Right atrium auricular region (tissue), 2 donors: ENCODE data around the gene LRIG2. TPM values are rescaled to one million over a fixed set of nuclear protein-coding genes. Genes with fewer than 3 reads are reported as not detected.
"Not testable (repeated sequence)": the region's sequence is repeated elsewhere in the genome, so short reads cannot be mapped to it uniquely, and the experiment has no call there.

Experiments
- DNase-seq: peaks from one replicate; pipeline ENCODE4 v3.0.0-alpha.2; 2019; ENCODE audit warnings: low spot score
- H3K27ac ChIP-seq, 2 donors: fragments of 200-600 bp; sonication (generic); 1 replicate in 1 of 2; 2 replicates in 1 of 2; pipeline ENCODE4 v1.5.1; 2016 to 2019
- H3K27me3 ChIP-seq, 2 donors: fragments of 200-600 bp; sonication (generic); one replicate each; pipeline versions ENCODE4 v1.5.1 to v1.6.0; 2017 to 2019
- H3K36me3 ChIP-seq: fragments of 200-600 bp; sonication (generic); one replicate; pipeline ENCODE4 v1.5.1; 2016
- H3K4me1 ChIP-seq, 2 donors: fragments of 200-600 bp; sonication (generic); one replicate each; pipeline versions ENCODE4 v1.5.1 to v1.6.0; 2017 to 2019
- H3K4me3 ChIP-seq, 2 donors: fragments of 200-600 bp; sonication (generic); 1 replicate in 1 of 2; 2 replicates in 1 of 2; pipeline ENCODE4 v1.5.1; 2017 to 2019; ENCODE audit warnings: mild to moderate bottlenecking in 1 of 2, moderate library complexity in 1 of 2
- H3K9me3 ChIP-seq, 2 donors: fragments of 200-600 bp; sonication (generic); one replicate each; pipeline ENCODE4 v1.5.1; 2019
- CTCF ChIP-seq, 2 donors: fragments of 200-600 bp; sonication (generic); IDR thresholded peaks; one replicate each; pipeline ENCODE4 v1.5.1; 2019; ENCODE audit warnings: antibody characterized with exemption in 2 of 2
- total RNA-seq, 2 donors: library from RNA; depleted of rRNA; stranded (reverse); fragments of >200 nt; gene quantifications; one replicate each; pipeline ENCODE4 v1.1.0, GENCODE V29; 2016

The LRIG2 gene
- total RNA-seq, 2 donors from 2014 or later, result 7.1 to 10.4 TPM

DNA sequence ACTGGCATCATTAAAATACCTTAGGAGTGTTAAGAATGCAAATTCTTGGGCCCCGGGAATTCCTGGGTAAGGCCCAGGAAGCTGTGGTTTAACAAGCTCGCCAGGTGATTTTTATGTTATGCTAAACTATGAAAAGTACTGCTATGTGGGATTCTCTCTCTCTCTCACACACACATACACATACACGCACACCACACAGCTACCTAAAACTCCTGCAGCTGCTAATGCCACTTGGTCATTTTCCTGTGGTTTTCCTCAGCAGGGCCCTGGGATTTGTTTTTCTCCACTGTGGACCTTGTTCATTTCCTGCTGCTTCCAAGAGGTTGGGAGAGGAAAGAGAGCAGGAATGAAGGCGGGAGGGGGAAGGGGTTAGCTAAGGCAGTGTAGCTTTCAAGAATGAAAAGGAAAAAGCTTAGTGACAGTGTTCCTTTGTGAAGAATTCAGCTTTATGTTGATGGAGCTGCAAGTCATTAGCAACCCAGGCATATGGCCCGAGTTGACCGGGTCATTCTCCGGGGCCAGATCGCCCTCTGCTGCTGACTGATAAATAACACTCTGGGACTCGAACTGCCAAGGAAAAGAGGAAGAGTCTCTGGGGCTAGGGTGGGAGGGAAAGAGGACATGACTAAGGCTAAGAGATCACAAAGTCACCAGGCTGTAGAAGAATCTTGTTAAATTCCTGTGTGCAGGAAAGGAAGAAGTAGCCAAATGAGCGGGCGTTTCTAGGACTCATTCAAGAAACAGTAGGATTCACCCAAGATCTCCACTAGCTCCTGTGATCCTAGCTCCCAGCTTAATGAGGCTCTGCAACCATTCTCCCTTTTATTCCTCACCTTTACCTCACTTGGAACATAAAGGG lies 30.5 kb upstream of the LRIG2 start:
- Histone ChIP-seq H3K9me3 (no peaks in the 10 kb centered on the region), H3K4me3 (no peak overlapping the region), H3K36me3 (no peaks in the 10 kb centered on the region), H3K4me1 (peaks cover 0 to 19% of the 10 kb centered on the region in 2 donors), H3K27me3 (no peaks in the 10 kb centered on the region), H3K27ac (no peak overlapping the region)
- peak; percentile 56 to 79 for TF ChIP-seq CTCF (IDR thresholded peaks at IDR 0.05)
- peak; percentile 86 for DNase-seq

- H3K36me3 ChIP-seq, H3K4me3 ChIP-seq, H3K27ac ChIP-seq, H3K27me3 ChIP-seq, H3K9me3 ChIP-seq: not testable (repeated sequence)
- H3K4me1 ChIP-seq, result peaks cover 0 to 19% of the 10 kb centered on the region in 2 donors
- DNase-seq, result peak; percentile 55
Measured at GRCh38 chr1:113043144-113043488, 29.9 kb upstream of the LRIG2 start.

DNA sequence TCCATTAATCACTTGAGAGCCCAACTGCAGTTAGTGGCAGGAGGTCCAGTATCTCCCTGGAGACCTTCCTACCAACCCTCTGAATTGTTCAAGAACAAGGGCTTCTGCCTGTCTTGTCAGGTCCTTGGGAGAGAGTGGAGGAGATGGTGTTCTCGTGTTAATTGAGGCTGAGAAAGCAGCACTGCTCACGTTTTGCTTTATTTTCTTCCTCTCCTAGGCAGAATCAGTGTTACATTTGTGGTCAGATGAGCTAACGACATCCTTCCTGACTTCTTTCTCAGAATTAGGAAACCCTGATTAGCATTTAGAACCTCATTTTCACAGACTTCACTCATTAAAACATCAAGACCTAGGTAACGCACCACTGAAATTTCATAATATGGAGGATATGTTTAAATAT lies 26.4 kb upstream of the LRIG2 start:
- Histone ChIP-seq H3K4me1 (peaks cover 0 to 19% of the 10 kb centered on the region in 2 donors), H3K27me3 (no peaks in the 10 kb centered on the region), H3K4me3 (no peak overlapping the region), H3K36me3 (no peaks in the 10 kb centered on the region), H3K9me3 (no peaks in the 10 kb centered on the region), H3K27ac (no peak overlapping the region)
- TF ChIP-seq CTCF (IDR thresholded peaks at IDR 0.05), result no peak
- DNase-seq, result peak; percentile 9

- Histone ChIP-seq H3K4me3 (no peak overlapping the region), H3K9me3 (no peaks in the 10 kb centered on the region), H3K4me1 (peaks cover 0 to 6% of the 10 kb centered on the region in 2 donors), H3K27ac (no peak overlapping the region), H3K27me3 (no peaks in the 10 kb centered on the region), H3K36me3 (no peaks in the 10 kb centered on the region)
- TF ChIP-seq CTCF (IDR thresholded peaks at IDR 0.05), result no peak
- no peak for DNase-seq
Measured at GRCh38 chr1:113048064-113048463, 24.9 kb upstream of the LRIG2 start.

DNA sequence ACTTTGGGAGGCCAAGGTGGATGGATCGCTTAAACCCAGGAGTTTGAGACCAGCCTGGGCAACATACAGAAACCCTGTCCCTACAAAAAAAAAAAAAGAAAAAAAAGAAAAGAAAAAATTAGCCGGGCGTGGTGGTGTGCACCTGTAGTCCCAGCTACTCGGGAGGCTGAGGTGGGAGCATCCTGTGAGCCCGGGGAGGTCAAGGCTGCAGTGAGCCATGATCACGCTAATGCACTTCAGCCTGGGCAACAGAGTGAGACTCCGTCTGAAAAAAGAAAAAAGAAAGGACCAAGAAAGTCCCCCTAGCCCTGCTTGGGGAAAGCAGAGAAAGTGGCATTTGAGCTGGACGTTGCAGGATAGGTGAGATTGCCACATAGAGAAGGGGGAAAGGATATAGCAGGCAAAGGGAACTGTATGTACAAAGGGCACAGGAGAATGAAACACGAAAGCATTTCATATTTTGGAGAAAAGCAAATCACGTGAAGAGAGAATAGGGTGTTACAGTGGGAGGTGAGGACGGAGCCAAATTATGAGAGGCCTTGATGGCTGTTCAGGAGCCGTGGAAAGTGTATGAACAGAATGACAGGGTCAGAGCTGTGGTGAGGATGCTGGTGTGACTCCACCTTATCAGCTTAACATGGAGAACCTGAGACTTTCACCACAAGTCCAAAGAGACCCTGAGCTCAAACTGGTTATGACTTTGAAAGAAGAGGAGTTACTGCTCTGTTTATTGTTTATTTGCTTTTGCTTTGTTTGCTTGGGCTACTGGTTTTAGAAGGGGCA lies 19.5 kb upstream of the LRIG2 start:
- no peak overlapping the region for H3K4me3 ChIP-seq
- H3K27me3 ChIP-seq, result no peaks in the 10 kb centered on the region
- no peak for DNase-seq
- no peaks in the 10 kb centered on the region for H3K36me3 ChIP-seq
- no peak for TF ChIP-seq CTCF (IDR thresholded peaks at IDR 0.05)
- no peaks in the 10 kb centered on the region for H3K9me3 ChIP-seq
- H3K27ac ChIP-seq, result no peak overlapping the region
- peaks cover 0 to 3% of the 10 kb centered on the region in 2 donors for H3K4me1 ChIP-seq

- Histone ChIP-seq H3K4me1 (peaks cover 0 to 12% of the 10 kb centered on the region in 2 donors), H3K9me3 (no peaks in the 10 kb centered on the region), H3K27ac (no peak overlapping the region), H3K36me3 (no peaks in the 10 kb centered on the region), H3K27me3 (no peaks in the 10 kb centered on the region), H3K4me3 (no peak overlapping the region)
- no peak for TF ChIP-seq CTCF (IDR thresholded peaks at IDR 0.05)
- DNase-seq, result no peak
Measured at GRCh38 chr1:113055570-113055969, 17.4 kb upstream of the LRIG2 start.
